Upper lobe of right lung (tissue), 1 donor: ENCODE measurements around the gene B3GNT2. TPM values are rescaled to one million over a fixed set of nuclear protein-coding genes. Genes with fewer than 3 reads are reported as not detected.
A peak's percentile ranks its signal among the peaks of the same experiment; 100 is the strongest.

ENCODE experiments used
- ATAC-seq: fragments of 200-7000 bp; cut with Tn5 transposase; one replicate; pipeline ENCODE4 v1.9.1; 2020; ENCODE audit warnings: mild to moderate bottlenecking, moderate library complexity
- DNase-seq: peaks from one replicate; pipeline ENCODE4 v3.0.0-alpha.2; 2020
- H3K27ac ChIP-seq: fragments of 200-600 bp; one replicate; pipeline ENCODE4 v1.8.0; 2022
- H3K27me3 ChIP-seq: fragments of 200-600 bp; one replicate; pipeline ENCODE4 v1.8.0; 2022; ENCODE audit warnings: mild to moderate bottlenecking
- H3K36me3 ChIP-seq: fragments of 200-600 bp; one replicate; pipeline ENCODE4 v1.8.0; 2022
- H3K4me1 ChIP-seq: fragments of 200-600 bp; one replicate; pipeline ENCODE4 v1.8.0; 2022
- H3K4me3 ChIP-seq: fragments of 200-600 bp; one replicate; pipeline ENCODE4 v1.8.0; 2022; ENCODE audit warnings: mild to moderate bottlenecking
- H3K9me3 ChIP-seq: fragments of 200-600 bp; one replicate; pipeline ENCODE4 v1.8.0; 2022
- intact Hi-C: fragments of 100-400 bp; cut with DNase I; formaldehyde crosslinking; loops from one replicate; pipeline ENCODE4 v1.11.0; 2022
- total RNA-seq: library from RNA; stranded (reverse); fragmentation: NEBNext Ultra II Directional; extraction: Animal tissue kit (Norgen Biotek cat#: 25700); gene quantifications from one replicate; pipeline ENCODE4 v1.2.1, GENCODE V29; 2021
- TF ChIP-seq, protein P1 (sequence below): fragments of 200-600 bp; IDR thresholded peaks from one replicate; pipeline ENCODE4 v1.8.0; 2022; ENCODE audit warnings: antibody characterized with exemption
- donor health status: DM: no; HTN: yes; CAD: no; lungs with severe emphysema.

Gene B3GNT2
- total RNA-seq, 1 donor from 2014 or later = 38.6 TPM

DNA sequence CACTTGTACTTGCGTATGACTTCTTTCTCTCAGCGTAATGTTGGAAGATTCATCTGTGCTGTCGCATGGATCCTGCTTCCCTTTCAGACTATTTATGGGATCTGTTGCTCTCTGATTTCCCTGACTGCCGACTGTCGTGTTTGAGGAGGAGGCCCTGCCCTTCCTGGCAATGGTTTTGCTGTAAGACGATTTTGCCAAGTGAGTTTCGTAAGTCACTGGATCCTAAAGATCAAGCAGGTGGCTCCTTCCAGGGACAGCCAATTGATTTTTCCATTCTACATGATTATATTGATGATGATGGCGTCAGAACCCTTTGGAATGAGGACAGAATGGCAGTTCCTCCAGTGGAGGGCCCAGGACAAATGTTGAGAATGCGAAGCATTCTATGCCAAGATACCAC is 8.7 kb upstream of the B3GNT2 start:
- intact Hi-C loops = no loop called here
- no peak overlapping the region for H3K4me3 ChIP-seq
- ATAC-seq (no peak), DNase-seq (no peak)
- peaks cover 4% of the 10 kb centered on the region for H3K4me1 ChIP-seq
- H3K27me3 ChIP-seq = no peaks in the 10 kb centered on the region
- TF ChIP-seq, protein P1, sequence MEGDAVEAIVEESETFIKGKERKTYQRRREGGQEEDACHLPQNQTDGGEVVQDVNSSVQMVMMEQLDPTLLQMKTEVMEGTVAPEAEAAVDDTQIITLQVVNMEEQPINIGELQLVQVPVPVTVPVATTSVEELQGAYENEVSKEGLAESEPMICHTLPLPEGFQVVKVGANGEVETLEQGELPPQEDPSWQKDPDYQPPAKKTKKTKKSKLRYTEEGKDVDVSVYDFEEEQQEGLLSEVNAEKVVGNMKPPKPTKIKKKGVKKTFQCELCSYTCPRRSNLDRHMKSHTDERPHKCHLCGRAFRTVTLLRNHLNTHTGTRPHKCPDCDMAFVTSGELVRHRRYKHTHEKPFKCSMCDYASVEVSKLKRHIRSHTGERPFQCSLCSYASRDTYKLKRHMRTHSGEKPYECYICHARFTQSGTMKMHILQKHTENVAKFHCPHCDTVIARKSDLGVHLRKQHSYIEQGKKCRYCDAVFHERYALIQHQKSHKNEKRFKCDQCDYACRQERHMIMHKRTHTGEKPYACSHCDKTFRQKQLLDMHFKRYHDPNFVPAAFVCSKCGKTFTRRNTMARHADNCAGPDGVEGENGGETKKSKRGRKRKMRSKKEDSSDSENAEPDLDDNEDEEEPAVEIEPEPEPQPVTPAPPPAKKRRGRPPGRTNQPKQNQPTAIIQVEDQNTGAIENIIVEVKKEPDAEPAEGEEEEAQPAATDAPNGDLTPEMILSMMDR = no peak
- H3K36me3 ChIP-seq = no peaks in the 10 kb centered on the region
- H3K27ac ChIP-seq = no peak overlapping the region
- H3K9me3 ChIP-seq = no peaks in the 10 kb centered on the region

- ATAC-seq (no peak), DNase-seq (no peak)
- no peaks in the 10 kb centered on the region for H3K27me3 ChIP-seq
- no peak overlapping the region for H3K27ac ChIP-seq
- no peaks in the 10 kb centered on the region for H3K36me3 ChIP-seq
- no peaks in the 10 kb centered on the region for H3K9me3 ChIP-seq
- peaks cover 4% of the 10 kb centered on the region for H3K4me1 ChIP-seq
- H3K4me3 ChIP-seq = no peak overlapping the region
- TF ChIP-seq, protein P1 = no peak
- intact Hi-C loops = no loop called here
Measured at GRCh38 chr2:62188416-62188815, 7.5 kb upstream of the B3GNT2 start.

DNA sequence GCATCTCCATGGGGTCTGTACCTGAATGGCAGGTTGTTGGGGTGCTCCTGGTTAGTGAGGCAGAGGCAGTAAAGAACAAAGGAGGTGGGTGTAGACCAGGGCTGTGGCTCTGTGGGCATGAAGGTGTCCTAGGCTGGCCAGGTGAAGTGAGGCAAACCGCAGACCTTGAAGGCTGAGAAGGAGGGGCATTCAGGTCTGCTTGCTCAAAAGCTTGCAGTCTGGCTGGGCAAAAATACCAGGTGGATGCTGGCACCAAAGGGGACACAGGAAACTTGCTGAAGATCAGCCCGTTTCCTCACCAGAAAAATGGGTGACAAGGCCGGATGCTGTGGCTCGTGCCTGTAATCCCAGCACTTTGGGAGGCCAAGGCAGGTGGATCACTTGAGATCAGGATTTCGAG is 6.7 kb upstream of the B3GNT2 start:
- no peak for DNase-seq
- Histone ChIP-seq H3K4me3 (no peak overlapping the region), H3K27ac (no peak overlapping the region), H3K27me3 (no peaks in the 10 kb centered on the region), H3K36me3 (no peaks in the 10 kb centered on the region), H3K4me1 (peaks cover 4% of the 10 kb centered on the region), H3K9me3 (no peaks in the 10 kb centered on the region)
- TF ChIP-seq, protein P1 = no peak
- ATAC-seq = no peak
- intact Hi-C loops = no loop called here

GRCh38 chr2:62192811-62193210 is 3.1 kb upstream of the B3GNT2 start:
- no peak overlapping the region for H3K27ac ChIP-seq
- peaks cover 6% of the 10 kb centered on the region for H3K4me1 ChIP-seq
- DNase-seq (no peak), ATAC-seq (no peak)
- no peak overlapping the region for H3K4me3 ChIP-seq
- H3K27me3 ChIP-seq = no peaks in the 10 kb centered on the region
- TF ChIP-seq, protein P1 = no peak
- intact Hi-C loops = no loop called here
- no peaks in the 10 kb centered on the region for H3K36me3 ChIP-seq
- H3K9me3 ChIP-seq = no peaks in the 10 kb centered on the region

DNA sequence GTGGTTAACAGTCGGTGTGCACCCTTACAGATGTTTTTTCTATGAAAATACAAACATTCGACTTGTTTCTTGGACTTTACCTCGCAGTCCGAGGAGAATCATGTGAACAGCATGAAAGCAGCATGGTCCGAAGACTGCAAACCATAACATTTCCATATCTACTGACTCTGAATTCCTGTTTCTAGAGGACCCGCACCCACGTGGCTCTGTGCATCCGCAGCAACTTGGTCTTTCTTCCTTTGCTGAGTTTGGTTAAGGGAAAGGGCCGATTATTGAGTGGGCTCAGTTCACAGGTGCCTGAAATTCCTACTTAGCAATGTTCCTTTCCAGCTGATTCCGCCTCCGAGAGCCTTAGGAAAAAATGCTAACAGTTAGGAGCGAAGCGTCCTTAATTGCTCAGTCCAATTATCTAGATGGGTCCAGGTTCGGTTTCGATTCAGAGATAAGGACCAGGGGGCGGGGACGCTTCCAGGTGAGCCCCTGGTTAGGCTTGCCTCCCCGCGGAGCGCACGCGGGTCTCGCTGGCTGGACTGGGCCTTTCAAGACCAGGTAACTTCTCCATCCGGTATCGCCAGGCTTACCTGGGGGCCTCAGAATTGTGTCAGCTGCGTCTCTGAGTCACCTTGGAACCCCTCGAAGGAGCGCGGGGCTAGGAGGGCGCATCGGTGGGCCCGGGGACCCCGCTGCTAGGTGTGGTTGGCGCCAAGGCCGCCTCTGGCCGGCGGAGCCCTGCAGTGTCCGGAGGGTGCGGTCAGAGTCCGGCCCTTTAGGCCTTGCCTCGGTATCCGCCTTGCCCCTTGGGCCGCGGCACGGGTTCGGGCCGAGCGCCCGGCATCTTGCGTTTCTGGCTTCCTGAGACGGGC is 1.1 kb upstream of the B3GNT2 start:
- H3K27me3 ChIP-seq = no peaks in the 10 kb centered on the region
- peak overlapping the region; percentile 92 for H3K27ac ChIP-seq
- intact Hi-C loops = no loop called here
- peak overlapping the region; percentile 95 for H3K4me3 ChIP-seq
- no peaks in the 10 kb centered on the region for H3K36me3 ChIP-seq
- TF ChIP-seq, protein P1 = no peak
- no peaks in the 10 kb centered on the region for H3K9me3 ChIP-seq
- peaks cover 23% of the 10 kb centered on the region for H3K4me1 ChIP-seq
- no peak for DNase-seq
- ATAC-seq = peak; percentile 1
